ENCODE results near the gene NUP210L. TPM values are rescaled to one million over a fixed set of nuclear protein-coding genes. Genes with fewer than 3 reads are reported as not detected.
A peak's percentile ranks its signal among the peaks of the same experiment; 100 is the strongest.

The NUP210L gene
- total and polyA plus RNA-seq, 11 donors: 0.04 to 0.31 (median 0.05) TPM; not detected in 8

DNA sequence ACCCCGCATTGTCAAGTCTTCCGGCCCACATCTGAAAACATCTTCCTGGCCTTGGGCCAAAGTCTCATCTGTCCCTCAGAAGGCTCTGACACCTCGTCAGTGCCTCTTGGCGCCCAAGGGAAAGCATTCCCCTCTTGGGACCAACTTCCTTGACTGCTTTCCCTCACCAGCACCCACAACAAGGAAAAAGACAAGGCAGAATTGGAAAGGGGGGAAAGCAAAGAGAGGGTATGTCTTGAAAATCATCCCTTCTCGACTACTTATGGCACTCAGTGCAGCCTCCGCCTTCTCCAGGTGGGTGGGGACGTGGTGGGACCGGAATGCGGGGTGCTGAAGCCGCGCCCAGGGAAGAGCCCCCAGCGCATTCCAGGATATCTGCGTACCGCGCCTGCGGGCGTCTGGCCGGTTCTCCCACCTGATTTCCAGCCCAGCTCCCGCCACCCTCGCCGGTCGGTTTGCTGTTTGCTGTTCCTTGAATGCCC is 191.0 kb downstream of the NUP210L start:
- Histone ChIP-seq H3K36me3 (peaks cover 0 to 24% (median 13%) of the 10 kb centered on the region in 9 donors), H3K27ac (peak overlapping the region; percentile 87 to 99 (median 95)), H3K4me1 (peaks cover 6 to 81% (median 55%) of the 10 kb centered on the region in 12 donors), H3K4me3 (peak overlapping the region; percentile 58 to 91 (median 74)), H3K9me3 (no peaks in the 10 kb centered on the region), H3K27me3 (no peaks in the 10 kb centered on the region)
- TF ChIP-seq, protein P1, sequence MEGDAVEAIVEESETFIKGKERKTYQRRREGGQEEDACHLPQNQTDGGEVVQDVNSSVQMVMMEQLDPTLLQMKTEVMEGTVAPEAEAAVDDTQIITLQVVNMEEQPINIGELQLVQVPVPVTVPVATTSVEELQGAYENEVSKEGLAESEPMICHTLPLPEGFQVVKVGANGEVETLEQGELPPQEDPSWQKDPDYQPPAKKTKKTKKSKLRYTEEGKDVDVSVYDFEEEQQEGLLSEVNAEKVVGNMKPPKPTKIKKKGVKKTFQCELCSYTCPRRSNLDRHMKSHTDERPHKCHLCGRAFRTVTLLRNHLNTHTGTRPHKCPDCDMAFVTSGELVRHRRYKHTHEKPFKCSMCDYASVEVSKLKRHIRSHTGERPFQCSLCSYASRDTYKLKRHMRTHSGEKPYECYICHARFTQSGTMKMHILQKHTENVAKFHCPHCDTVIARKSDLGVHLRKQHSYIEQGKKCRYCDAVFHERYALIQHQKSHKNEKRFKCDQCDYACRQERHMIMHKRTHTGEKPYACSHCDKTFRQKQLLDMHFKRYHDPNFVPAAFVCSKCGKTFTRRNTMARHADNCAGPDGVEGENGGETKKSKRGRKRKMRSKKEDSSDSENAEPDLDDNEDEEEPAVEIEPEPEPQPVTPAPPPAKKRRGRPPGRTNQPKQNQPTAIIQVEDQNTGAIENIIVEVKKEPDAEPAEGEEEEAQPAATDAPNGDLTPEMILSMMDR (IDR thresholded peaks at IDR 0.05): no peak
- no peak for TF ChIP-seq POLR2A (IDR thresholded peaks at IDR 0.05)
- no peak for ATAC-seq
- 1 to 2% (median 1%) methylated on average over 21 to 22 of the region's 22 CpGs for WGBS, 4 donors
- peak in 1 of 5 donors; percentile 57 for DNase-seq
- intact Hi-C loops (cut with DNase I): no loop called here

DNA sequence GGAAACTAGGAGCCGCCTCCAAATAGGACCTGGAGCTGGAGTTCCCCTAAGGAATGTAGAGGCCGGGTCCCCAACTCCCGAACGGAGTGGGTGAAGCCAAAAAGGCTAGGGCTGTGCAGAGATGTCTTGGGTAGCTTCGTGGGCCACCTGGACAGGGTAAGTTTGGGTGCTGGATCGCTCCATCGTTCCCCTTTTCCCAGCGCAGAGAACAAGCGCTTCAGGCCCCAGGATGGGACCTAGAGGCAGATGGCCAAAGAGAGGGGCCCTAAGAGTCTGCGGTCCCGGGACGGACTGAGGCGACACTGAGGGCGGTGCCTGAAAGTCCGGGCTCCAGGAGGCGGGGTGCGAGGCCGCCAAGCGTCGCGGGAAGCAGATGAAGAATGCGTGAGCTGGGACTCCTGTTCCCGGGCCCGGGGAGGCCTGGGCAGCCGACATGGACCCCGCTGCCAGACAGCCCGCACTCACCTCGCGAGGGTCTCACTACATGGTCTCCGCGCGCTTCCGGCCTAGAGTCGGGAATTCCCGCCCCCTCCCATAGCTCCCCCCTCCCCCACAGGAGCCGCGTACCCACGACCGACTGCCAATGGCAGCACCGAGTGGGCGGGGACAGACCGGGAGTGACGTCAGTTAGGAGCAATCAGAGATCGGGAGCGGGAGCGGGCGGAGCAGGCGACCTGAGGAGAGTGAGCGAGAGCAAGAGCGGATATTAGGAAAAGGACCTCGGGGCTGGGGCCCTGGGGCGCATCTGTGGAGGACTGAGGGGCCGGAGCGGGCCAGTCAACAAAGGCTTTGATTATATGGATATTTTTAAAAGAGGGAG is 191.6 kb downstream of the NUP210L start, which contains the start of gene SLC39A1:
TSS of gene SLC39A1 (minus strand) at position 508 of the 820 bp plus-strand sequence. CDS start 822 bp downstream, outside the sequence.
- Histone ChIP-seq H3K9me3 (no peaks in the 10 kb centered on the region), H3K27ac (peak within 1 kb of the TSS; percentile 87 to 99 (median 95)), H3K4me1 (peaks cover 6 to 77% (median 54%) of the 10 kb centered on the region in 12 donors), H3K4me3 (peak within 1 kb of the TSS; percentile 58 to 91 (median 74)), H3K36me3 (peaks cover 0 to 24% (median 13%) of the 10 kb centered on the region in 9 donors), H3K27me3 (no peaks in the 10 kb centered on the region)
- peak; percentile 80 to 87 (median 84) for ATAC-seq
- 0 to 1% (median 1%) methylated on average over 28 to 54 of the region's 54 CpGs for WGBS, 4 donors
- peak; percentile 99 for DNase-seq
- intact Hi-C loops (cut with DNase I): no loop called here
- TF ChIP-seq, protein P1 (IDR thresholded peaks at IDR 0.05): peak in 1 of 12 donors; percentile 9
- peak in 1 of 2 donors; percentile 62 for TF ChIP-seq POLR2A (IDR thresholded peaks at IDR 0.05)

DNA sequence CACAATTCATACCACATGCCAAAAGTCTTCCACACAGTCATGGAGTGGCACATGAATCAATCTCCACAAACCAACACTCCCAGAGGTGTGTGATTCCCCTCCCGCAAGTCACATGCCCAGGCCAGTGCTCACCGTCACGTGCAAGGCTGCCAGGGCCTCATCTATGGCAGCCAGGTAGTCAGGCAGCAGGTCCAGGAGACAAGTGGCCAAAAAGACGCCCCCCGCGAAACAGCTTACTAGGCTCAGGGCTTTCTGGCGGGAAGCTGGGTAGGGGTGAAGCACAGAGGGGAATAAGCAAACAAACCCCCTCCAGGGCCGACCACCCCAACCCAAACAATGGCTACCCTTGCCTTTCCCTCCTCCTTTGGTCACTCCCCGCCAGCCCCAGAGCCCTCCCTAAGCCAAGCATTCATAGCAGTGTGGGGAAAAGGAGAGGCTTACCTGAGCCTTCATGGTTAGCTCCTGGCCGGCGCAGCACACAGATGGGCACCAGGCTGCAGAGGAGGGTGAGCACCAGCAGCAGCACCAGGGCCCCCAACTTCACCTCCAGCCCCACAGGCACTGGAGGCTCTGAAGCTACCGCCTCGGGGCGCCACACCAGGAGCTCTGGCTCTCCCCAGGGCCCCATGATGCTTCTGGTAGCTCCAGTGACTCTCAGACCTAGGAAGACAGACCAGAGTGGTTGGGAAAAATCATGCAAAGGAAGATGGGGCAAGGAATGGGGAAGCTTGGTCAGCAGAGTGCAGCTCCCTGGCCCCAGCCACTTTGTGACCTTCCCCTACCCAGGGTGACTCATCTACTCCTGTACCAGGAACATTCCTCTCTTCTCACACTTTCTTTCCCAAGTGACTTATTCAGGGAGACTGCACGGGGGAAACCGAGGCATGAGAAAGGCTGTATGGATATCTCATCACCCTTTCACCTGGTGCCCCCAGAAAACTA is 192.5 kb downstream of the NUP210L start:
- peak overlapping the region; percentile 58 to 91 (median 74) for H3K4me3 ChIP-seq
- peak overlapping the region; percentile 87 to 99 (median 95) for H3K27ac ChIP-seq
- DNase-seq (peak in 1 of 5 donors; percentile 57), ATAC-seq (peak in 2 of 4 donors; percentile 4 to 6)
- H3K4me1 ChIP-seq: peaks cover 6 to 81% (median 53%) of the 10 kb centered on the region in 12 donors
- peaks cover 0 to 24% (median 13%) of the 10 kb centered on the region in 9 donors for H3K36me3 ChIP-seq
- no peaks in the 10 kb centered on the region for H3K27me3 ChIP-seq
- no peaks in the 10 kb centered on the region for H3K9me3 ChIP-seq
- TF ChIP-seq POLR2A (IDR thresholded peaks at IDR 0.05): no peak
- TF ChIP-seq, protein P1 (IDR thresholded peaks at IDR 0.05): no peak
- 32 to 47% (median 36%) methylated on average over 15 to 16 of the region's 16 CpGs for WGBS, 4 donors
- intact Hi-C loops (cut with DNase I): no loop called here

Data from heart left ventricle (tissue), 16 donors.